H54 (cell line): ENCODE data around the gene MMP7.

Experiments
- DNase-seq: peaks from one replicate; pipeline ENCODE4 v3.0.0; 2011; ENCODE audit warnings: low spot score, mixed read lengths; ENCODE audit not compliant: insufficient read length
- FAIRE-seq: peaks from 3 replicates; lab custom pipeline; 2011; peaks lifted over from hg19 to GRCh38; lab: Jason Lieb, UNC
- POLR2A ChIP-seq: IDR thresholded peaks from 2 replicates; pipeline ENCODE4 v1.6.1; 2011; ENCODE audit warnings: low read depth, mild to moderate bottlenecking, low read length

MMP7 gene

DNA sequence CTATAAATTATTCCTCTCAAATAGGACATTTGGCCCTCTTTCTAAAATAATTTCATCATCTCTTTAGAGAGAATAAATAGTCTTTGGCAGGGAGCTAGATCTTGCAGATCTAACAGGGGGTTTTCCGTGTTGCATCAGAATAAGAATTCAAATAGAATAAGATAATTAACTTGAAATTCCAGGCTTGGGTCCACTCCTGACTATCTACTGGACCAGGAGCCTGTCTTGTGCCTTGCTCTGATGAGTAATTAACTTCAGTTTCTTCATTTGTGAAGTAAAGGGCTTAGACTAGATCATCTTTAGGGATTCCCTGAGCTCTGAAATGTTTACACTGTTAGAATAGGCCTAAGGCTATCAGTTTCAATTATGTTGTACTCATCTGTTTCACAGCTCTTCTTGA lies 54.5 kb downstream of the MMP7 start:
- no peak for FAIRE-seq
- TF ChIP-seq POLR2A, result no peak
- DNase-seq, result no peak

DNA sequence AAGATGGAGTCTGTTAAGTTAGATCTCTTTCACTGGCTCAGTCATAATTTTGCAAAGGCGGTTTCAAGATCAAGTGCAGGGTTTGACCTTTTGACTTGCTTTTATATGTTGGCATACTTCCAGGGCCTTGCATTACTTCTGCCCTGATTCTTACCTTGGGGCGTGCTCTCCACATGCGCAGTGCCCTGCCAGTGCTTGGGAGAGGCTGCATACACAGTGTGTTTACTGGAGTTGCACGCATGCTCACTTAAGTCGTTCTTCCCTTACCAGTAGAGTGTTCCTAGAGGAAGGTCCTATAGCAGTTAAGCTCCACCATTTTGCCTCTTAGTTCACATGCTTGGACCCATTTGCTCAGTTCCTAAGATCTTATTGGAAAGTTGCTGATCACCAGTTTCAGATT lies 57.0 kb downstream of the MMP7 start:
- FAIRE-seq (no peak), DNase-seq (no peak)
- TF ChIP-seq POLR2A, result no peak

DNA sequence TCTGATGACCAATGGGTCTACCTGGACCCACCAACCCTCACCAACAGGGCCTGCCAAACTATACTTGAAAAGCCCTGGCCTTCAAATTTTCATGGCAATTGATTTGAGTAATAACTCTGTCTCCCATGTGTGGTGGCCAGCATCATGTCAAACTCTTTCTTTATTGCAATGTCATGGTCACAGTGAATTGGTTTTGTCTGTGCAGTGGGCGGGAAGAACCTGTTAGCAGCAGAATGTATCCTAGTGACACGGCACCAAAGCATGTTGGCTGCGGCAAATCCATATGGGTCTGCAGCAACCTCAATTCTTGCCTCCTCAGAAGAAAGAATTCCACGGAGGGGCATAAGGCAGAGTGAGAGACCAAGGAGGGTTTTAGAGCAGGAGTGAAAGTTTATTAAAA lies 58.4 kb downstream of the MMP7 start:
- DNase-seq, result no peak
- no peak for TF ChIP-seq POLR2A
- FAIRE-seq, result no peak

DNA sequence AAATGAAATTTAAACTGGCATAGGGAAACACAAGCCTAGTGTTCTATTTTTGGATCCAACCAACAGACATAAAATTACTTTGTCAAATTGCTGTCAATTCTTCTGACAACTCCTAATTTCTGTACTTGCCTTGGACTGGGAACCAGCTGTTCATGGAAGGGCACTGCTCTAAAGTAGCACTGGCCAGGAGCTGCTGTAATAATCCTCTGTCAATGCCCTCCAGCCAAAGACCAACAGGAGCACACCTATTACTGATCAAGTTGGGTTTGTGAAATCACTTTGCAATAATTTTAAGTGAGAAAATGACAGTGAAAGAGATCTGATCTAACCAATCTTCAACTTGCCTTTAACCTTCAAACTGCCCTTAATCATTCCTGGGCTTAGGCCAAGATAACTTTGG lies 59.1 kb downstream of the MMP7 start:
- no peak for TF ChIP-seq POLR2A
- FAIRE-seq, result no peak
- DNase-seq, result no peak
